ENCODE data around the gene PRKG1.
"Not testable (repeated sequence)": the region's sequence is repeated elsewhere in the genome, so short reads cannot be mapped to it uniquely, and the experiment has no call there.

Gene PRKG1

DNA sequence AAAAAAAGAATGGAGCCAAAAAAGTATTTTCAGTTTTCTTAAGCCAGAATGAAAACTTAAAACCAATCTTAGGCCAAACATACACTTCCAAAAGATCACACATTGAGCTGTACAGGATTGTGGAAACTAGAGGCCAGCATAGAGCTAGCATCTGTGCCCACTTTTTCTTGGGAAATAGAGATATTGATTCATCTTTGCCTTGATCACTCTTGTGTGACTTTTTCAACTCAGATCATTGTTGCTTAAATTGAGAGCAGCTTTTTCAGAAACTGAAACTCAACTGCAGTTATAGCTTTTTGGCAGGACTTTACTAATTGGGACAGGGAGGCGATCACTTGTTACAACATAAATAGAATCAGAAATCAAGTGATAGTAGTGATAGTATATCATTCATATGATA is 132.2 kb downstream of the PRKG1 start:
- no peak for FAIRE-seq
- no peak for DNase-seq (ENCODE audit: extremely low spot score, insufficient read length, low read depth)

DNA sequence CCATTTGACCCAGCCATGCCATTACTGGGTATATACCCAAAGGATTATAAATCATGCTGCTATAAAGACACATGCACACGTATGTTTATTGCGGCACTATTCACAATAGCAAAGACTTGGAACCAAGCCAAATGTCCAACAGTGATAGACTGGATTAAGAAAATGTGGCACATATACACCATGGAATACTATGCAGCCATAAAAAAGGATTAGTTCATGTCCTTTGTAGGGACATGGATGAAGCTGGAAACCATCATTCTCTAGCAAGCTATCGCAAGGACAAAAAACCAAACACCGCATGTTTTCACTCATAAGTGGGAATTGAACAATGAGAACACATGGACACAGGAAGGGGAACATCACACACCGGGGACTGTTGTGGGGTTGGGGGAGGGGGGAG is 138.7 kb downstream of the PRKG1 start:
- not testable (repeated sequence) for FAIRE-seq; DNase-seq (ENCODE audit: extremely low spot score, insufficient read length, low read depth)

DNA sequence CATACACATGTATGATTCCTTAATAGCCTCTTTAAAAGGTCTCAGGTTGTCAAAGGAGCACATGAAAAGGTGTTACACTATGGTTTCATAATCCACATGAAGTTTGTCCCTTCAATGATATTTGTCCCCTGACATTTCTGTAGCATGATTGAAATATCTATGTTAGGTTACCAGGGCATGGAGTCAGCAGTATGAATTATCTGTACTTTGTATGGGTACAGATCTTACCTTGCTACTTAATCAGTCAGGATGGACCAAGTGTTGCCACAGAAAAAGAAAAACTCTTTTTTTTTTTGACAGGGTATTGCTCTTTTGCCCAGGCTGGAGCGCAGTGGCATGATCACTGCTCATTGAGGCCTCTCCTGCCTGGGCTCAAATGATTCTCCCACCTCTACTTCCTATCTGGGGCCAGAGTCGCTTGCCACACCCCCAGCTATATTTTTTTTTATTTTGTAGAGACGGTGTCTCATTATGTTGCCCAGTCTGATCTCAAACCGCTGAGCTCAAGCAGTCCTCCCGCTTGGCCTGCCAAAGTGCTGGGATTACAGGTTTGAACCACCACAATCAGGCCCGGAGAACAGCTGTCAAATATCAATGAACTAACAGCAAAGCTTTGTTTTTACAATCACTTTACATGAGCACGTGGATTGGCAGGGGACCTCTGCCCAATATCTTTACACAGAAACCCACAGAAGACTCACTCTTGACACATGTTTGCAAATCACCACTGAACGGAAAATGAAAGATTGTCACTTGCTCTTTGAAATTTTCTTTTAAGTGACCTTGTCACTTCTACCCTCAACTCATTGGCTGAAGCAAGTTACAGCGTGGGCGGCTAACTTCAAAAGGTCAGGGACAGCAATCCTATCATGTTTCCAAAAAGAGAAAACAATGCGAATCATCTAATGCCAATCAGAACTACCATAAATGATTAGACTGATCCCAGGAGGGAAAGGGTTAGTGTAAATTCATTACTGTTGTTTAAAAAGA is 140.2 kb downstream of the PRKG1 start:
- FAIRE-seq: no peak
- no peak for DNase-seq (ENCODE audit: extremely low spot score, insufficient read length, low read depth)

DNA sequence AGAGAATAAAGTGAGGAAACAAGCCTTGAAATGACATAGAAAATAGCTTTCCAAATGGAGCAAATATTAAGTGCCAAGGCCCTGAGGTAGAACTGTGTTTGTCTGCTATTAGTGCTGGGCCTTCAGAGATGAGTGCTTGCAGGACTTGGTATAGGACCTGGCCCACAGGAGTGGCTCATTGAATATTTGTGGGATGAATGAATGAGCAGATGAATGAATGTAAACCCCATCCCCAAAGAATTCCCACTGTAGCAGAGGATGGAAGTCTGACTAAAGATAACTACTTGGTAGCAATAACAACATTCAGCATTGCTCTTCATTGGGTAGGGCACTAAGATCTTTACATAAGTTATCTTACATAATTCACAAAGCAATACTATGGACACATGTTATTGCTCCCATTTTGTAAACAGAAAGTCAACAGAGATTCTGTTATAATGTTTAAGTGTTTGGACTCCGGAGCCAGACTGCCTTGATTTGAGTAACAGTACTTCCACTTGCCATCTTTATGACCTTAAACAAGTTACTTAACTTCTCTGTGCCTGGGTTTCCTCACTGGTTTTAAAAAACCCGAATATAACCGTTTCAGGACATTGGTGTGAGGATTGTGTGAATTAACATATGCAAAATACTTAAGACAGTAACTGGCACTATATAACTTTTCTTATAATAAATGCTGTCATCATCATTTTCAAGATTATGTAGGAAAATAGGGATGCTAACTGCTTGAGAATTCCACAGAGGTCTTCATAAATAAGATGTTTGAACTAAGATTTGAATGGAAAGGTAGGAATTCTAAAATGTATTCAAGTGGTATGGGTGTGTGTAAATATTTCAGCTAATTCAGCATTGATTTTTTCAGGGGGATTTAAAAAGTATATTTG is 141.9 kb downstream of the PRKG1 start:
- FAIRE-seq (no peak), DNase-seq (ENCODE audit: extremely low spot score, insufficient read length, low read depth) (no peak)

GRCh38 chr10:51217505-51217904 is 143.2 kb downstream of the PRKG1 start:
- FAIRE-seq (no peak), DNase-seq (ENCODE audit: extremely low spot score, insufficient read length, low read depth) (no peak)

GRCh38 chr10:51224671-51225161 is 150.4 kb downstream of the PRKG1 start:
- DNase-seq (ENCODE audit: extremely low spot score, insufficient read length, low read depth): no peak
- no peak for FAIRE-seq

GRCh38 chr10:51227897-51228713 is 153.8 kb downstream of the PRKG1 start:
- FAIRE-seq (no peak), DNase-seq (ENCODE audit: extremely low spot score, insufficient read length, low read depth) (no peak)

GRCh38 chr10:51228714-51229100 is 154.4 kb downstream of the PRKG1 start:
- FAIRE-seq: no peak
- DNase-seq (ENCODE audit: extremely low spot score, insufficient read length, low read depth): no peak

DNA sequence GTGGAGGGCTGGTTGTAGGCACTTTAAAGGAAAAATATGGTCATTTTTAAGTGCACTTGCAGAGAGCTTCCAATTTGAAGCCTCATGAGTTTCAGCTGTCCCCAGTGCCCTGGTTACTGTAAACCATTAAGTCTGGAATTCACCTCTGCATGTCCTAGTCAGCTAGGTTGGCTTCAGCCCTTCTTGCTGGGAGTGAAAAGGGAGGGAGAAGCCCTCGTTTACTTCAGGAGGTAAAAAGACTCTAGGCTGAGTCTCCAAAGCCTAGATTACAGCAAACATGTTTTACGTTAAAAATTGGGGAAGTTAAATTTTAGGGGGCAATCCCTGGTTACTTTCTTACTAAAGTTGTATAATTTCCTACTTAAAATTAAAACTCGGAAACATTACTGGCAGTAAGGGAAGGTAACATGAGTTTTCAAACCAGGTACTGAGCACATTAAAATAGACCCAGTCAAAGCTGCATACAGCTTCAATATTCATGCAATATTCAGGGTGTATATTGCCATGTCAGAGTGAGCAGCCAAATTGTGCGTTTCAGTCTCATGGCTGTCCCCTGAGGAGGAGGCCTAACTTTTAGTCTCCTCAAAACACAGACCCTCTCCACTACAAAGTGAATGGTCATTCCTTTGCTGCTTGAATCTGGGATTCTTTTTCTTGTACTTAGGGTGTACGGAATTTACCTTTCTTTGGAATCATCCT is 156.7 kb downstream of the PRKG1 start:
- no peak for FAIRE-seq

GRCh38 chr10:51231754-51232153 is 157.5 kb downstream of the PRKG1 start:
- no peak for DNase-seq (ENCODE audit: extremely low spot score, insufficient read length, low read depth)
- no peak for FAIRE-seq

More for the DNA sequence above, 156.7 kb downstream of the PRKG1 start:
- DNase-seq (ENCODE audit: extremely low spot score, insufficient read length, low read depth): no peak

DNA sequence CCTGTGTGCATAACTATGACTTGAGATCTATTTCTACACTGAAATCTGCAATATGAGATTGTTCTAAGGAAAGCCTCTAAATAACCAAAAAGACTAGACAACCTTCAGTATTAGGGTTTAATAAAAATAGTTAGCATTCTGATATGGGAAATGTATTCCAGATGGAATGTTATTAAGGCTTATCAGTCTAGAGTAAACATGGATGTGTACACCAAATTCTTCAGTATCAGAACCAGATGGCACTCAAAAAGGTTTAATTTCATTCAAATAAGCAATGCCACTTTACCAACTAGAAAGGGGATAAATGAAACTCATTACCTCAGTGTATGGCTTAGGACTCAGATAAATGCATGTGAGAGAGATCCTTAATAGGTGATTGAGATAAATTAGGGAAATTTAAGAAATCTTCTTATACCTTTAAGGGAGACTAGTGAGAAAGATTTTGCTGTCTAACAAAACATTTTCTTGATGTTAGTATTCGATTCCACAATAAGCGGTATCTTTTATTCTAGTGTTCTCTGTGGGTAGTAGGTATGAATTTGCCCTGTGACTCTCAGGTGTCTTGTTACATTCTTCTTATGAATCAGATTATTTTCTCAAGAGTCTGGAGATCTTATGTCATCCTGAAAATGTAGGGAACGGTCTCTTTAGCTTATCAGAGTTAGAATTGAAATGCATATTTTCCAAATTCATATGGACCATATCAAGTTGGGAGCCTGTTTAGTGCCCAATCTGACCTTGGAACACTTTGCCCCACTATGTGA is 159.2 kb downstream of the PRKG1 start:
- DNase-seq (ENCODE audit: extremely low spot score, insufficient read length, low read depth) (no peak), FAIRE-seq (no peak)

GRCh38 chr10:51235865-51236264 is 161.6 kb downstream of the PRKG1 start:
- no peak for DNase-seq (ENCODE audit: extremely low spot score, insufficient read length, low read depth)
- no peak for FAIRE-seq

DNA sequence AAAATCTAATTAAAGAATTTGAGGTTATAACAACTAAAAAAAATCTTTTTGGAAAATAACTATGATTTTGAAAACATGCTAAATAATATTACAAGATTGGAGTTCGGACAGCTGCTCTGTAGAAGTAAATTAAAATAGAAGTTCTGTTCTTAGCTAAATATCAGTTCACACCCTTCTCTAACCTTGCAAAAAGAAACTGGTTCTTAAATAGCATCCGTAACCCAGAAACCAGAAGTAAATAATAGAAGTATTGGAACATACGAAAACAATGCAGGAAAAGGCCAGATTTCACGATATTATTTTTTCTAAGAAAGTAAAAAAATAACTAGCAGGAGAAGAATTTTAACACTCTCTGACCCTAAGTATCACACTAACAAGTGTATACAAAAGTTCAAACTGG is 164.7 kb downstream of the PRKG1 start:
- DNase-seq (ENCODE audit: extremely low spot score, insufficient read length, low read depth) (no peak), FAIRE-seq (no peak)

- FAIRE-seq: no peak
- no peak for DNase-seq (ENCODE audit: extremely low spot score, insufficient read length, low read depth)
Measured at GRCh38 chr10:51241461-51241860, 167.2 kb downstream of the PRKG1 start.

- no peak for DNase-seq (ENCODE audit: extremely low spot score, insufficient read length, low read depth)
Measured at GRCh38 chr10:51242393-51242792, 168.1 kb downstream of the PRKG1 start.

DNA sequence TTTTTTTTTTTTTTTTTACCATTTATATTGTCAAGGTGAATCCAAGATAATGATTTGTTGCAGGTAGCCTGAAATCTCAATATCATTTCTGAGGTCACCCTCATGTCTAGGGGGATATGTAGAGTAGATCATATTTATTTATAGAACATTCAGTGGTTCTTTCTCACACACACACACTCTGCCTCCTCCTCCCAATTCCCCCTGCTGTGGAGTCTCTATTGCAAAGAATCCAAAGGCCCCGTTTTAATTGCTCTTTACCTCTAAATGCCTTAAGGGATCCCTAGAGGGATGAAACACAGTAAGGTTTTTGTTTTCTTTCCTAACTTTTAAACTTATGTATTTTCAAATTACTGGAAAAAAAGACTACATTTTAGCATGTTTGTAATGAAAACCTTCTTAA is 170.0 kb downstream of the PRKG1 start:
- no peak for DNase-seq (ENCODE audit: extremely low spot score, insufficient read length, low read depth)
- no peak for FAIRE-seq

More at GRCh38 chr10:51242393-51242792, 168.1 kb downstream of the PRKG1 start:
- FAIRE-seq: no peak

- FAIRE-seq (no peak), DNase-seq (ENCODE audit: extremely low spot score, insufficient read length, low read depth) (no peak)
Measured at GRCh38 chr10:51244748-51245490, 170.6 kb downstream of the PRKG1 start.

DNA sequence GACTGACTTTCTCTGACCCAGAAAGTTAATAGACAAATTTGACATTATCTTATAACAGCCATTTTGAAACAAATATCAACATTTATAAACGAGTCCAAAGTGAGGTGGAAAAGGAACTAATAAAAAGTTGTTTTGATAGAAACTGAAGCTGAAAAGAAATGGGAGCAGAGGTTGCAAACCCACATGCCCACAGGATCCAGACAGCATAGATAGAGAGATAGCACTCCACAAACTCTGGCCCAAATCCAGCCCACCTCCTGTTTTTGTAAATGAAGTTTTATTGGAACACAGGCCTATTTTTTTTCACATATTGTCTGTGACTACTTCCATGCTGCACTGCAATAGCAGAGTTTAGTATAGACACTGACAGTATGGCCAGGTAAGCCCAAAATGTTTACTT is 171.9 kb downstream of the PRKG1 start:
- no peak for FAIRE-seq
- no peak for DNase-seq (ENCODE audit: extremely low spot score, insufficient read length, low read depth)

Data from GM18507 (cell line).